Neural cell (in vitro differentiated cells): ENCODE results near the gene GLYATL1. TPM values are rescaled to one million over a fixed set of nuclear protein-coding genes. Genes with fewer than 3 reads are reported as not detected.

Experiments
- H2AFZ ChIP-seq: fragments of 200-600, 300-800 bp; sonication (generic), shearing (Covaris generic); 2 replicates; pipeline ENCODE4 v1.6.0; 2014; ENCODE audit warnings: low read depth, mild to moderate bottlenecking, antibody characterized with exemption, low read length, moderate library complexity
- H3F3A ChIP-seq: fragments of 200-600 bp; shearing (Covaris generic); 2 replicates; pipeline ENCODE4 v1.6.1; 2016; ENCODE audit warnings: mild to moderate bottlenecking, moderate library complexity, mixed read lengths, antibody characterized with exemption, low read length; ENCODE audit not compliant: insufficient read depth, poor library complexity, severe bottlenecking
- H3K27ac ChIP-seq: fragments of 200-600, 300-800 bp; sonication (generic), shearing (Covaris generic); 2 replicates; pipeline ENCODE4 v1.5.1; 2014; ENCODE audit warnings: mild to moderate bottlenecking, low read length, moderate library complexity
- H3K27me3 ChIP-seq: fragments of 300-800, 200-600 bp; sonication (generic), shearing (Covaris generic); 2 replicates; pipeline ENCODE4 v1.6.0; 2014; ENCODE audit warnings: mild to moderate bottlenecking, low read depth, low read length, moderate library complexity; ENCODE audit not compliant: insufficient read depth
- H3K36me3 ChIP-seq: fragments of 300-800, 200-600 bp; sonication (generic), shearing (Covaris generic); 2 replicates; pipeline ENCODE4 v1.5.1; 2014; ENCODE audit warnings: mild to moderate bottlenecking, antibody characterized with exemption, low read length, moderate library complexity; ENCODE audit not compliant: insufficient read depth
- H3K4me2 ChIP-seq: fragments of 300-800, 200-600 bp; sonication (generic), shearing (Covaris generic); 2 replicates; pipeline ENCODE4 v1.6.0; 2014; ENCODE audit warnings: mild to moderate bottlenecking, low read length
- H3K4me3 ChIP-seq: fragments of 300-800, 200-600 bp; sonication (generic), shearing (Covaris generic); 2 replicates; pipeline ENCODE4 v1.5.1; 2014; ENCODE audit warnings: mild to moderate bottlenecking, low read length, moderate library complexity
- H3K79me2 ChIP-seq: fragments of 200-600 bp; shearing (Covaris generic); replicated peaks from 2 replicates; pipeline ENCODE4 v1.6.0; 2014; ENCODE audit warnings: mild to moderate bottlenecking, low read length, moderate library complexity; ENCODE audit not compliant: insufficient read depth
- H3K9ac ChIP-seq: fragments of 300-800, 200-600 bp; sonication (generic), shearing (Covaris generic); 2 replicates; pipeline ENCODE4 v1.6.1; 2016; ENCODE audit warnings: mild to moderate bottlenecking, low read length, mixed read lengths
- H3K9me2 ChIP-seq: fragments of 200-600 bp; shearing (Covaris generic); 2 replicates; pipeline ENCODE4 v1.6.1; 2016; ENCODE audit warnings: mild to moderate bottlenecking, low read length, mixed read lengths; ENCODE audit not compliant: insufficient read depth
- H3K9me3 ChIP-seq: fragments of 200-600, 300-800 bp; sonication (generic), shearing (Covaris generic); 2 replicates; pipeline ENCODE4 v1.6.1; 2016; ENCODE audit warnings: mild to moderate bottlenecking, mixed run types, low read length, moderate library complexity, mixed read lengths
- H4K20me1 ChIP-seq: fragments of 200-600 bp; shearing (Covaris generic); 2 replicates; pipeline ENCODE4 v1.6.1; 2016; ENCODE audit warnings: mild to moderate bottlenecking, mixed run types; ENCODE audit not compliant: insufficient read depth
- CTCF ChIP-seq: fragments of 450-650 bp; IDR thresholded peaks from 2 replicates; pipeline ENCODE4 v1.5.1; 2014; ENCODE audit warnings: antibody characterized with exemption, mild to moderate bottlenecking, moderate library complexity; ENCODE audit not compliant: poor library complexity, severe bottlenecking
- EP300 ChIP-seq: fragments of 450-650 bp; conservative IDR thresholded peaks from 2 replicates; pipeline ENCODE4 v1.6.1; 2014; ENCODE audit warnings: antibody characterized with exemption, mild to moderate bottlenecking, moderate library complexity; ENCODE audit not compliant: poor library complexity, severe bottlenecking
- EZH2 ChIP-seq: fragments of 200-600, 300-800 bp; shearing (Covaris generic), sonication (generic); IDR thresholded peaks from 2 replicates; pipeline ENCODE4 v1.6.1; 2014; ENCODE audit warnings: antibody characterized with exemption, low read length, borderline replicate concordance, mild to moderate bottlenecking; ENCODE audit not compliant: insufficient read depth, poor library complexity, severe bottlenecking
- MXI1 ChIP-seq: fragments of 450-650 bp; conservative IDR thresholded peaks from 2 replicates; pipeline ENCODE4 v1.6.1; 2014; ENCODE audit warnings: antibody characterized with exemption, mild to moderate bottlenecking; ENCODE audit not compliant: poor library complexity, severe bottlenecking
- POLR2AphosphoS5 ChIP-seq: IDR thresholded peaks from 2 replicates; pipeline ENCODE4 v1.6.1; 2012
- RAD21 ChIP-seq: fragments of 450-650 bp; conservative IDR thresholded peaks from 2 replicates; pipeline ENCODE4 v1.6.1; 2014; ENCODE audit warnings: antibody characterized with exemption, mild to moderate bottlenecking, moderate library complexity
- REST ChIP-seq: IDR thresholded peaks from 2 replicates; pipeline ENCODE4 v1.6.1; 2012; ENCODE audit warnings: borderline replicate concordance
- SMC3 ChIP-seq: fragments of 450-650 bp; conservative IDR thresholded peaks from 2 replicates; pipeline ENCODE4 v1.6.1; 2014; ENCODE audit warnings: antibody characterized with exemption, mild to moderate bottlenecking, moderate library complexity; ENCODE audit not compliant: poor library complexity
- TAF1 ChIP-seq: IDR thresholded peaks from 2 replicates; pipeline ENCODE4 v1.6.1; 2012; ENCODE audit warnings: low read depth
- polyA plus RNA-seq: library from polyadenylated mRNA; depleted of rRNA; stranded (reverse); fragments of >200 nt; gene quantifications from 2 replicates; pipeline ENCODE4 v1.2.3, GENCODE V29; 2014

Gene GLYATL1
- polyA plus RNA-seq, 1 donor from 2014 or later, result 0.84 TPM

- no peak for TF ChIP-seq POLR2AphosphoS5
- no peak for TF ChIP-seq MXI1
- no peak for TF ChIP-seq CTCF
- no peak for TF ChIP-seq EZH2
- TF ChIP-seq TAF1, result no peak
- TF ChIP-seq RAD21, result no peak
- TF ChIP-seq EP300, result no peak
- TF ChIP-seq SMC3, result no peak
- TF ChIP-seq REST, result no peak
- no peaks in the 10 kb centered on the region for H3K36me3 ChIP-seq
- no peak overlapping the region for H3K27ac ChIP-seq
- H3K4me2 ChIP-seq, result no peak overlapping the region
- H3K9ac ChIP-seq, result no peak overlapping the region
- H3K79me2 ChIP-seq, result no peaks in the 10 kb centered on the region
- H4K20me1 ChIP-seq, result no peaks in the 10 kb centered on the region
- no peaks in the 10 kb centered on the region for H3F3A ChIP-seq
- H3K4me3 ChIP-seq, result no peak overlapping the region
- H3K27me3 ChIP-seq, result no peaks in the 10 kb centered on the region
- H2AFZ ChIP-seq, result no peak overlapping the region
- H3K9me3 ChIP-seq, result no peaks in the 10 kb centered on the region
- no peaks in the 10 kb centered on the region for H3K9me2 ChIP-seq
These were observed 740 bp downstream of the GLYATL1 start for GRCh38 chr11:58940028-58940427.

- no peak overlapping the region for H2AFZ ChIP-seq
- no peak overlapping the region for H3K27ac ChIP-seq
- H3K36me3 ChIP-seq, result no peaks in the 10 kb centered on the region
- no peaks in the 10 kb centered on the region for H3K79me2 ChIP-seq
- no peak overlapping the region for H3K4me3 ChIP-seq
- H3K9me3 ChIP-seq, result no peaks in the 10 kb centered on the region
- H3K27me3 ChIP-seq, result no peaks in the 10 kb centered on the region
- H3K9ac ChIP-seq, result no peak overlapping the region
- no peaks in the 10 kb centered on the region for H4K20me1 ChIP-seq
- H3K4me2 ChIP-seq, result no peak overlapping the region
- no peaks in the 10 kb centered on the region for H3K9me2 ChIP-seq
- H3F3A ChIP-seq, result no peaks in the 10 kb centered on the region
- TF ChIP-seq POLR2AphosphoS5 (no peak), SMC3 (no peak), RAD21 (no peak), MXI1 (no peak), TAF1 (no peak), EP300 (no peak)
These were observed 2.5 kb downstream of the GLYATL1 start for GRCh38 chr11:58941838-58942237.
